Sigmoid colon (tissue), 4 donors: ENCODE measurements around the gene RRP12.

Experiments
- EP300 ChIP-seq, 4 donors: sonication (generic); formaldehyde crosslinking; IDR thresholded peaks; one replicate each; pipeline ENCODE4 v1.6.1; 2017; ENCODE audit warnings: antibody characterized with exemption in 4 of 4
- POLR2A ChIP-seq, 2 donors: fragments of 450-650 bp; IDR thresholded peaks; one replicate each; pipeline ENCODE4 v1.6.1; 2016; ENCODE audit warnings: antibody characterized with exemption in 2 of 2, mild to moderate bottlenecking in 2 of 2, moderate library complexity in 2 of 2
- POLR2AphosphoS5 ChIP-seq, 4 donors: sonication (generic); formaldehyde crosslinking; IDR thresholded peaks; one replicate each; pipeline ENCODE4 v1.6.1; 2017; ENCODE audit warnings: antibody characterized with exemption in 4 of 4
- TF ChIP-seq, protein P1 (sequence below), 4 experiments: fragments of 450-650 bp in 3 of 4; fragments of 200-600 bp in 1 of 4; IDR thresholded peaks; one replicate each; pipeline ENCODE4 v1.5.1; 2016 to 2019; ENCODE audit warnings: antibody characterized with exemption in 4 of 4, mild to moderate bottlenecking in 3 of 4, moderate library complexity in 2 of 4

DNA sequence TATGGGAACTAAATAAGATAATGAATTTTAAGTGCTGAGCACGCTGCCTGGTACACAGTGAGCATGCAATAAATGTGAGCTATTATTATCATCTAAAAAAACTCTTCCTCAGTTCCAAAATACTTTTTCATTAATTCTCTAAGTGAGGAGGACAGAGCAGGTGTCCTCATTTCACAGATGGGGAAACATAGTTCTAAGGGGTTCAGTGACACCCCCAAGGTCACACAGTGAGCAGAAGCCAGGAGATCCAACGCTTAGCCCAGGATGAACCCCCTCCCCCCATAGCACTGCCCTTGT lies 6.8 kb upstream of the RRP12 start:
- TF ChIP-seq, protein P1, sequence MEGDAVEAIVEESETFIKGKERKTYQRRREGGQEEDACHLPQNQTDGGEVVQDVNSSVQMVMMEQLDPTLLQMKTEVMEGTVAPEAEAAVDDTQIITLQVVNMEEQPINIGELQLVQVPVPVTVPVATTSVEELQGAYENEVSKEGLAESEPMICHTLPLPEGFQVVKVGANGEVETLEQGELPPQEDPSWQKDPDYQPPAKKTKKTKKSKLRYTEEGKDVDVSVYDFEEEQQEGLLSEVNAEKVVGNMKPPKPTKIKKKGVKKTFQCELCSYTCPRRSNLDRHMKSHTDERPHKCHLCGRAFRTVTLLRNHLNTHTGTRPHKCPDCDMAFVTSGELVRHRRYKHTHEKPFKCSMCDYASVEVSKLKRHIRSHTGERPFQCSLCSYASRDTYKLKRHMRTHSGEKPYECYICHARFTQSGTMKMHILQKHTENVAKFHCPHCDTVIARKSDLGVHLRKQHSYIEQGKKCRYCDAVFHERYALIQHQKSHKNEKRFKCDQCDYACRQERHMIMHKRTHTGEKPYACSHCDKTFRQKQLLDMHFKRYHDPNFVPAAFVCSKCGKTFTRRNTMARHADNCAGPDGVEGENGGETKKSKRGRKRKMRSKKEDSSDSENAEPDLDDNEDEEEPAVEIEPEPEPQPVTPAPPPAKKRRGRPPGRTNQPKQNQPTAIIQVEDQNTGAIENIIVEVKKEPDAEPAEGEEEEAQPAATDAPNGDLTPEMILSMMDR (IDR thresholded peaks at IDR 0.05) = no peak
- TF ChIP-seq POLR2A (IDR thresholded peaks at IDR 0.05) (no peak), EP300 (IDR thresholded peaks at IDR 0.05) (no peak), POLR2AphosphoS5 (IDR thresholded peaks at IDR 0.05) (no peak)
